Measurements from ENCODE around the gene ERN2. TPM values are rescaled to one million over a fixed set of nuclear protein-coding genes. Genes with fewer than 3 reads are reported as not detected.

The ERN2 gene
- total RNA-seq, 1 donor from 2014 or later = not detected

DNA sequence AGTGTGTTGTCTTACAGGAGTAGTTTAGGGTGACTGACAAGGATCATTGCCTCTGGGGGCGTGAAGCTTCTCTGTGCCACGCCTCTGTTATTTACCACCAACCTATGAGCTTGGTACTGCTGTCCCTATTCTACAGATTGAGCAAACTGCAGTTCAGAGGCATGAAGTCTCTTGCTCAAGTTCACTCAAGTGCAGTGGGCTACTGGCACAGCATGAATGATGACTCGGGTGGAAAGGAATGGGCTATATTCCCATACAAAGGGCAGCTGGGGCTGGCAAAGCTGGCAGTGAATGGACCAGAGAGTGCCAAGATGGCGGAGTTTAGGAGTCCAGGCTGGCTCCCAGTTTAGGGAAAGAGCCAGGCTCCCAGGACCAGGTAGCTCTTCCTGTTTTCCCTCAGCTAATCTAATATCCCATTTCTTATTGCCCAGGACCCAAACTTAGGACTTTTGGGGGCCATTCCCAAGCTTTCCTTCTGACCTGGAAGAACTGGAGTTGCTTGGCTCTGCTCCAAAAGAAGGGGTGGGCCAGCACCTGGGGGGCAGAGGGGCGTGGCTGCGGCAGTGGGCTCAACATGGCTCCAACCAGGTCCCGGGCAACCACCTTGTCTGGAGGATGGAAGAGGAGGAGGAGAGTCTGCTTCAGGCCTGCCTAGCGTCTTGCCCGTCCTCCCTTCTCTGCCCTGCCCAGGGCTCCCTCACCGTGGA lies 21.4 kb downstream of the ERN2 start:
- peaks cover 2% of the 10 kb centered on the region for H3K4me1 Mint-ChIP-seq (ENCODE audit: low read depth)
- no peak overlapping the region for H3K4me3 Mint-ChIP-seq (ENCODE audit: low read depth)
- intact Hi-C loops (cut with micrococcal nuclease) = no loop called here
- no peak for DNase-seq (ENCODE audit: low spot score)
- H3K27me3 Mint-ChIP-seq (ENCODE audit: low read depth) = no peaks in the 10 kb centered on the region
- H3K36me3 Mint-ChIP-seq (ENCODE audit: low read depth) = peaks cover 52% of the 10 kb centered on the region
- H3K27ac Mint-ChIP-seq = no peak overlapping the region
- H3K9me3 Mint-ChIP-seq = no peaks in the 10 kb centered on the region

DNA sequence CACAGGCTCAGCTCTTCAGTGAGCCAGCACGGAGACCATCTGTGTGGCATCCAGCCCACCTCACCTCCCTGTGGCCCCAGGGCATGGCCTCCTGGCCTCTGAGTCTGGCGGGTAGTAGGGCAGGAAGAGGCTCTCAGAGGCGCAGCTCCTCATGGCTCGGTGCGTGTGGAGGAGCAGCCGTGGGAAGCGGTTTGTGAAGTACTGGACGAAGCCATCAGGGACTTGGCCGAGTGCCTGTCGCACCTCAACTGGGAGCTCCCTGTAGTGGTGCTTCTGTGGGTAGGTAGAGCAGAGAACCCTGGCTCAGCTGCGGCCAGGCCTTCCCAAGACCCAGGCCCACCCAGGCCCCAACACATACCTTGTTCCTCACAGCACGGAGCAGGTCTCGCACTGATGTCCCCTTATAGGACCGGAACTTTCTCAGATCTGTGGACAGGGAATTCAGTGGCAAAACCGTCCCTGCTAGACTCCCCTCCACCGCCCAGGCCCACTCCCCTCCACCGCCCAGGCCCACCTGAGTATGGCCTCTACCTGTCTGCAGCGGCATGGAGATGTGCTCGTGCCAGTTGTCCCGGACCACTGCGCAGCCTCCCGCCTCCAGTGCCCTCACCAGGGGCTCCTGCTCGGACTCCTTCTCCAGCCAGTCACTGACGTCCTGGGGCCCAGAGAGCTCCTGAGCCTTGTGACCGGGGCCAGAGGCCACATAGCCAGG lies 22.1 kb downstream of the ERN2 start:
- peaks cover 2% of the 10 kb centered on the region for H3K4me1 Mint-ChIP-seq (ENCODE audit: low read depth)
- H3K27ac Mint-ChIP-seq = no peak overlapping the region
- H3K9me3 Mint-ChIP-seq = no peaks in the 10 kb centered on the region
- no peak for DNase-seq (ENCODE audit: low spot score)
- H3K27me3 Mint-ChIP-seq (ENCODE audit: low read depth) = no peaks in the 10 kb centered on the region
- intact Hi-C loops (cut with micrococcal nuclease) = no loop called here
- H3K4me3 Mint-ChIP-seq (ENCODE audit: low read depth) = no peak overlapping the region
- peaks cover 55% of the 10 kb centered on the region for H3K36me3 Mint-ChIP-seq (ENCODE audit: low read depth)

DNA sequence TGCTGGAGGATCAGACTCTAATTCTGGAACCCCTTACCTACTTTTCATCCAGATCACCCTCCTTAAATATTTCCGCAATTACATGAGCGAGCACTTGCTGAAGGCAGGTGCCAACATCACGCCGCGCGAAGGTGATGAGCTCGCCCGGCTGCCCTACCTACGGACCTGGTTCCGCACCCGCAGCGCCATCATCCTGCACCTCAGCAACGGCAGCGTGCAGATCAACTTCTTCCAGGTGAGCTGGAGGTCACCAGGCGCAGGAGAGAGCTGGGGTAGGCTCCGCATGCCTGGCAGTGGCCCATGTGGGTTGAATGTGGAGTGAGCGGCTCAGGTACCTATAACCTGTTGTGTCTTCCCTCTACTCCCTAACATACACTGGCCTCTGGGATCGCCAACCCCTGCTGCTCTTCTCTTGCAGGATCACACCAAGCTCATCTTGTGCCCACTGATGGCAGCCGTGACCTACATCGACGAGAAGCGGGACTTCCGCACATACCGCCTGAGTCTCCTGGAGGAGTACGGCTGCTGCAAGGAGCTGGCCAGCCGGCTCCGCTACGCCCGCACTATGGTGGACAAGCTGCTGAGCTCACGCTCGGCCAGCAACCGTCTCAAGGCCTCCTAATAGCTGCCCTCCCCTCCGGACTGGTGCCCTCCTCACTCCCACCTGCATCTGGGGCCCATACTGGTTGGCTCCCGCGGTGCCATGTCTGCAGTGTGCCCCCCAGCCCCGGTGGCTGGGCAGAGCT lies 23.4 kb downstream of the ERN2 start:
- no peak for DNase-seq (ENCODE audit: low spot score)
- H3K4me1 Mint-ChIP-seq (ENCODE audit: low read depth) = peaks cover 4% of the 10 kb centered on the region
- H3K27ac Mint-ChIP-seq = no peak overlapping the region
- no peaks in the 10 kb centered on the region for H3K9me3 Mint-ChIP-seq
- intact Hi-C loops (cut with micrococcal nuclease) = no loop called here
- H3K36me3 Mint-ChIP-seq (ENCODE audit: low read depth) = peaks cover 66% of the 10 kb centered on the region
- H3K27me3 Mint-ChIP-seq (ENCODE audit: low read depth) = no peaks in the 10 kb centered on the region
- no peak overlapping the region for H3K4me3 Mint-ChIP-seq (ENCODE audit: low read depth)

DNA sequence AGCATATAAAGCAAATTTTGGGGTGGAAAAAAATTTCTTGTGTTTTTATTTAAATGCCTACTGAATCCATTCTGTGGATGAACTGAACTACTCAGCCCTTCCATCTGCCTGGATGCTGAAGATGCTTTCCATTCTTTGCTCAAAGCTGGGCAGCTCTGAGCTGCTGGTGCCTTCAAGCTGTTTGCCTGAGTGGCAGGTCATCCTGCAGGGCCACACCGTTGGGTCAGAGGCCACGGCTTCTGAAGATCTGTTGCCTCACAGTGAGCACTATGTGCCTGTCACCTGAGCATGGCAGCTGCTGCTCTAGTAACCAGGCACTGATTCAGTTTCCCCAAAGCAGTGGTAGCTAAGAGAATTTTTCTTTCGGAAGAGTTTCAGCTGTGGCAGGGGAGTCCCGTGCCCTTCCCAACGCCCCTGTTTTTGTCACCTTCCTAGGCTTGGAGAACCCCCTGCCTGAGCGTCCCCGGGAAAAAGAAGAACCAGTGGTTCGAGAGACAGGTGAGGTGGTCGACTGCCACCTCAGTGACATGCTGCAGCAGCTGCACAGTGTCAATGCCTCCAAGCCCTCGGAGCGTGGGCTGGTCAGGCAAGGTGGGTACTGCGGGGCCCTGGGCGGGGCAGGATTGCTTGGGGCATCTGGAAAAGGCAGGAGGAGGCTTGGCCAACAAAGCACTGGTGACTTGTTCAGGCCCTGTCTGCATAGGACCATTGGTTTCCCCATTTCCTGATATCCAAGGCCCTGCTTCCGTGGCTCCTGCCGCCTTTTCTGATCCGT lies 25.8 kb downstream of the ERN2 start:
- Mint-ChIP-seq H3K27ac (no peak overlapping the region), H3K36me3 (ENCODE audit: low read depth) (peaks cover 78% of the 10 kb centered on the region), H3K4me1 (ENCODE audit: low read depth) (peaks cover 5% of the 10 kb centered on the region), H3K4me3 (ENCODE audit: low read depth) (no peak overlapping the region), H3K9me3 (no peaks in the 10 kb centered on the region), H3K27me3 (ENCODE audit: low read depth) (no peaks in the 10 kb centered on the region)
- DNase-seq (ENCODE audit: low spot score) = no peak
- intact Hi-C loops (cut with micrococcal nuclease) = no loop called here

DNA sequence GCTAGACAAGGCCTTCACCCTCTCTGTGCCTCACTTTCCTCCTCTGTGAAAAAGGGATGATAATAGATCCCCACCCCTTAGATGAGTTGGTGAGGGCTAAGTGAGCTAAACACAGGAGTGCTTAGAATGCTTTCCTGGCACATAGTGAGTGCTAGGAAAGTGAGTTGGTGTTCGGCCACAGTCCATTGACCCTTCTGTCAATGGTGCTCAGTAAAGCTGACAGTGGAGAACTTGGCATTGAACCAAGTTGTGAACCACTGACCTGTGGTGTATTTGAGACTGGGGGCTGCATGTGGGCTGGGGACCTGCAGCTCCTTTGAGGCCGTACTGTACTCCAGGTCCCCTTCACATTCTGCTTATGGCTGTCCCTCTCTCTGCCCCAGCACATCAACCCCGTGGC lies 29.5 kb downstream of the ERN2 start:
- Mint-ChIP-seq H3K27me3 (ENCODE audit: low read depth) (no peaks in the 10 kb centered on the region), H3K27ac (no peak overlapping the region), H3K9me3 (no peaks in the 10 kb centered on the region), H3K36me3 (ENCODE audit: low read depth) (peaks cover 79% of the 10 kb centered on the region), H3K4me1 (ENCODE audit: low read depth) (peaks cover 25% of the 10 kb centered on the region), H3K4me3 (ENCODE audit: low read depth) (no peak overlapping the region)
- no peak for DNase-seq (ENCODE audit: low spot score)
- intact Hi-C loops (cut with micrococcal nuclease) = no loop called here

DNA sequence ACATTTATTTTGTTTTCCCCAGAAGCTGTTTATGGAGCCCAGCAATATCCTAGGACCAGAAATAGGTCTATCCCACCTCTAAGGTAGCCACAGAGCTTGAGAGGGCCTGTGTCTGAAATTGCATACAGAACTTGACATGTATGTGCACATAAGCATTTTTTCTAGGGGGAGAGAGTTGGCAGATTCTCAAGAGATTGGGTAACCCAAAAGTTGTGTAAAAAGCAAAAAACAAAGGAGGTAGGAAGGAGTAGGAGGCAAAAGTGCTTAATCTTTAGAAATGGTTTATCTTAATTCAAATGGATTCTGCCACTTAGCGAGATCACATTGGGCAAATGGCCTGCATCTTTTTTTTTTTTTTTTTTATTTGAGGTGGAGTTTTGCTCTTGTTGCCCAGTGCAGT lies 30.8 kb downstream of the ERN2 start:
- no peaks in the 10 kb centered on the region for H3K27me3 Mint-ChIP-seq (ENCODE audit: low read depth)
- H3K36me3 Mint-ChIP-seq (ENCODE audit: low read depth) = peaks cover 69% of the 10 kb centered on the region
- peaks cover 32% of the 10 kb centered on the region for H3K4me1 Mint-ChIP-seq (ENCODE audit: low read depth)
- no peak overlapping the region for H3K4me3 Mint-ChIP-seq (ENCODE audit: low read depth)
- H3K27ac Mint-ChIP-seq = peak overlapping the region; percentile 43
- DNase-seq (ENCODE audit: low spot score) = no peak
- intact Hi-C loops (cut with micrococcal nuclease) = no loop called here
- H3K9me3 Mint-ChIP-seq = no peaks in the 10 kb centered on the region

DNA sequence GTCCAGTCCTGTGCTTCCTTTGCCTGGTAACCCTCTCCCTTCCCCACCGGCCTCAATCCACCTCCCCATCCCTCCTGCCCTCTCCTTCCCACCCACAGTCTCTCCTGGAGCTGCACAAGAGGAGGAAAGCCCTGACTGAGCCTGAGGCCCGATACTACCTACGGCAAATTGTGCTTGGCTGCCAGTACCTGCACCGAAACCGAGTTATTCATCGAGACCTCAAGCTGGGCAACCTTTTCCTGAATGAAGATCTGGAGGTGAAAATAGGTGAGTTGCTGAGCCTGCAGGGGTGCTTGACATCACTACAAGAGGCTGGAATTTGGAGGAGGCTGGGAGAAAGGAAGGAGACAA lies 33.1 kb downstream of the ERN2 start:
- Mint-ChIP-seq H3K27ac (peak overlapping the region; percentile 17), H3K36me3 (ENCODE audit: low read depth) (peaks cover 51% of the 10 kb centered on the region), H3K4me1 (ENCODE audit: low read depth) (peaks cover 32% of the 10 kb centered on the region), H3K9me3 (no peaks in the 10 kb centered on the region), H3K4me3 (ENCODE audit: low read depth) (peak overlapping the region; percentile 96), H3K27me3 (ENCODE audit: low read depth) (no peaks in the 10 kb centered on the region)
- DNase-seq (ENCODE audit: low spot score) = no peak
- intact Hi-C loops (cut with micrococcal nuclease) = loop anchor here (1.0 to 5.0 kb wide), 2 partner anchors 38 to 84 kb away; partner anchors contain the start of genes DCTN5, NDUFAB1 and PALB2

DNA sequence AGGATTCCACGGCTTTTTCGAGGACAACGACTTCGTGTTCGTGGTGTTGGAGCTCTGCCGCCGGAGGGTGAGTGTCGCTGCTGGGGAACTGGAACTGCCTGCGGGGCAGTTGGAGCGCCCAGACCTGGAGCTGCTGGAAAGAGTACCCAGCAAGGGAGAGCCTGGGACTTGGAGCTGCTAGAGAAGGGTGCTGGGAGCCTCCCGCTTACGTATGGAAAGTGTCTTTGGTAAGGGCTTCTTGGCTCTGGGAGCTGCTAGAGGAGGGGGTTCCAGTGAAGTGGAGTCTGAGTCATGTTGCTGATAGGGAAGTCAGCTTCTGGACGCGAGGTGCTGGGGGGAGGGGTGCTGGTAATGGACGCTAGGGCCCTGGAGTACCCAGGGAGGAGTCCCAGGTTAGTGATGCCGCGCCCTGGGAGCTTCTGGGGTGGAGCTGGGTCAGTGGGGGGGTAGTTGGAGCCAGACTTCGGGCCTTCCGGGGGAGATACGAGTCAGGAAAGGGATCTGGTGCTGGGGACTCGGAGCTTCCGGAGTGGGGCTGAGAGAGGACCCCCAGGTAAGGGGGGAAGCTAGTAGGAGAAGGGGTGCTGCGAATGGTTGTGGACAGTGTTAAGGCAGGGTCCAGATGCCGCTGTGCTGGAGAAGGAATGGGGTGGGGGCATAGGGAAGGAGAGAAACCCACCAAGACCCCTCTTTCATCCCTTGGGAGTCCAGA lies 33.6 kb downstream of the ERN2 start:
- Mint-ChIP-seq H3K27ac (peak overlapping the region; percentile 87), H3K27me3 (ENCODE audit: low read depth) (no peaks in the 10 kb centered on the region), H3K4me1 (ENCODE audit: low read depth) (peaks cover 32% of the 10 kb centered on the region), H3K4me3 (ENCODE audit: low read depth) (peak overlapping the region; percentile 96), H3K9me3 (no peaks in the 10 kb centered on the region), H3K36me3 (ENCODE audit: low read depth) (peaks cover 54% of the 10 kb centered on the region)
- intact Hi-C loops (cut with micrococcal nuclease) = loop anchor here (1.0 to 5.0 kb wide), 2 partner anchors 37 to 83 kb away; partner anchors contain the start of genes DCTN5, NDUFAB1 and PALB2
- DNase-seq (ENCODE audit: low spot score) = no peak

DNA sequence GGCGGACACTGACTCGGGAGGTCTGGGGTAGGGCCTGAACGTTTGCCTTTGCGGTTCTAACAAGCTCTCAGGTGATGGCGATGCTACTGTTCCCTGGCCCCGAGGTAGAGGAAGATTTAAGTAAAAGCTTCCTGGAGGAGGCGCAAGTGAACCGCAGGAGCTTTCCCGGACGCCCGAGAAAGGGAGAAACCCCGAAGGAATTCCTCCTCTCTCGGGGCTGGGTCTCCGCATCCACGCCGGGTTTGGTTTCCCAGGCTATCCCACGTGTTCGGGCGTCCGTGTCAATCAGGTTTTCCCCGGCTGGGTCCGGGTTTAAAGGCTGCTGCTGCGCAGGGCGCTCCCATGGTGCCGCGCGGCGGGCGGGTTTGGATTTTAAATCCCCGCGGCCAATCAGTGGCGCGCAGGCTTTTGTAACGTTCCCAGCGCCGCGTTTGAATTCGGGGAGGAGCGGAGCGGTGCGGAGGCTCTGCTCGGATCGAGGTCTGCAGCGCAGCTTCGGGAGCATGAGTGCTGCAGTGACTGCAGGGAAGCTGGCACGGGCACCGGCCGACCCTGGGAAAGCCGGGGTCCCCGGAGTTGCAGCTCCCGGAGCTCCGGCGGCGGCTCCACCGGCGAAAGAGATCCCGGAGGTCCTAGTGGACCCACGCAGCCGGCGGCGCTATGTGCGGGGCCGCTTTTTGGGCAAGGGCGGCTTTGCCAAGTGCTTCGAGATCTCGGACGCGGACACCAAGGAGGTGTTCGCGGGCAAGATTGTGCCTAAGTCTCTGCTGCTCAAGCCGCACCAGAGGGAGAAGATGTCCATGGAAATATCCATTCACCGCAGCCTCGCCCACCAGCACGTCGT lies 34.4 kb downstream of the ERN2 start, which contains the start of gene PLK1:
Gene PLK1, plus strand, starts transcription at position 460 of the 844 bp plus-strand sequence. Its CDS starts 44 bp downstream, at position 504.
- Mint-ChIP-seq H3K9me3 (no peaks in the 10 kb centered on the region), H3K4me1 (ENCODE audit: low read depth) (peaks cover 29% of the 10 kb centered on the region), H3K27me3 (ENCODE audit: low read depth) (no peaks in the 10 kb centered on the region), H3K36me3 (ENCODE audit: low read depth) (peaks cover 51% of the 10 kb centered on the region), H3K27ac (peak within 1 kb of the TSS; percentile 87), H3K4me3 (ENCODE audit: low read depth) (peak within 1 kb of the TSS; percentile 96)
- intact Hi-C loops (cut with micrococcal nuclease) = loop anchor here (1.0 to 5.0 kb wide), 2 partner anchors 36 to 82 kb away; partner anchors contain the start of genes DCTN5, NDUFAB1 and PALB2
- peak; percentile 81 for DNase-seq (ENCODE audit: low spot score)

DNA sequence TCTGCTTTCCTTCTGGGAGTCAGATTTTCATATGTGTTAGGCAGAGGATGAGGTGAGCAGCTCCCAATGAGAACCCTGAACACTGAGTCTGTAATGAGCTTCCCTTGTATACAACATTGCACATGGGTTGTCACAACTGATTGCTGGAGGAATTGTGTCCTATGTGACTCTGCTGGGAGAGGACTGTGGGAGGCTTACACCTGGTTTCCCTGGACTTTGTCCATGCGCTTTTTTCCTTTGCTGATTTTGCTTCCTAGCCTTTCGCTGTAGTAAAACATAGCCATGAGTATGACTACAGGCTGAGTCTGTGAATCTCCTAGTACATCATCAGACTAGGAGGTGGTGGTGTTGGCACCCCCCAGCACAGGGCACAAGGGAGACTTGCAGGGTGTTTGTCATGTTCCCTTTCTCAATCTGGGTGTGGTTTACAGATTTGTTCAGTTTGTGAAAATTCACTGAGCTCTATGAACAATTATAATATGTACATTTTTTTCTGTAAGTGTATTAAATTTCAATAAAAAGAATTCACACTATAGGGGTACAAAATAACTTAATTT lies 36.0 kb downstream of the ERN2 start:
- intact Hi-C loops (cut with micrococcal nuclease) = loop anchor here (5.0 kb wide), 1 partner anchor 35 kb away; the partner anchor contains the start of genes DCTN5 and PALB2
- peaks cover 27% of the 10 kb centered on the region for H3K4me1 Mint-ChIP-seq (ENCODE audit: low read depth)
- H3K27ac Mint-ChIP-seq = no peak overlapping the region
- no peaks in the 10 kb centered on the region for H3K27me3 Mint-ChIP-seq (ENCODE audit: low read depth)
- H3K9me3 Mint-ChIP-seq = no peaks in the 10 kb centered on the region
- DNase-seq (ENCODE audit: low spot score) = no peak
- H3K4me3 Mint-ChIP-seq (ENCODE audit: low read depth) = peak overlapping the region; percentile 96
- H3K36me3 Mint-ChIP-seq (ENCODE audit: low read depth) = peaks cover 54% of the 10 kb centered on the region
